Measurements from ENCODE around the gene NDFIP2. TPM values are rescaled to one million over a fixed set of nuclear protein-coding genes. Genes with fewer than 3 reads are reported as not detected.

Gene NDFIP2
- total RNA-seq, 1 donor from 2014 or later, result 40.0 TPM

DNA sequence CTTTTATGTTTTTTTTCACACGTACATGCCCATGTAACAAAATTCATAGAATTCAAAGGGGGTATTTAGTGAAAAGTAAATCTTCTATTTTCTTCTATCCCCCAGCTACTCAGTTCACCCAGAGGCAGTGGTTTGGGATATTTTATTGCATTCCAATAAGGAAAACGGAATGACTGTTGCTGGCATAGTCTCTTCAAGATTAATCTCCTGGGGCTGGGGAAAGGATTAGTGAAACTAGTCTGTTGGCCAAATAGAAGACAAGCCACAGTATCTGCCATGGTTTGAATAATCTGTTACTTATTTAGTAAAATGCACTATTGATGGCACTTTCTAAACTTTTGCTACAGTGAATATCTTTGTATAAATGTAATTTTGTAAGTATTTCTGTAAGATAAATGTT, 122.0 kb downstream of the NDFIP2 start:
- Mint-ChIP-seq H3K4me1 (peaks cover 6% of the 10 kb centered on the region), H3K27me3 (ENCODE audit: low read depth) (no peaks in the 10 kb centered on the region), H3K27ac (no peak overlapping the region), H3K9me3 (peaks cover 12% of the 10 kb centered on the region), H3K36me3 (no peaks in the 10 kb centered on the region), H3K4me3 (no peak overlapping the region)
- TF ChIP-seq, protein P1, sequence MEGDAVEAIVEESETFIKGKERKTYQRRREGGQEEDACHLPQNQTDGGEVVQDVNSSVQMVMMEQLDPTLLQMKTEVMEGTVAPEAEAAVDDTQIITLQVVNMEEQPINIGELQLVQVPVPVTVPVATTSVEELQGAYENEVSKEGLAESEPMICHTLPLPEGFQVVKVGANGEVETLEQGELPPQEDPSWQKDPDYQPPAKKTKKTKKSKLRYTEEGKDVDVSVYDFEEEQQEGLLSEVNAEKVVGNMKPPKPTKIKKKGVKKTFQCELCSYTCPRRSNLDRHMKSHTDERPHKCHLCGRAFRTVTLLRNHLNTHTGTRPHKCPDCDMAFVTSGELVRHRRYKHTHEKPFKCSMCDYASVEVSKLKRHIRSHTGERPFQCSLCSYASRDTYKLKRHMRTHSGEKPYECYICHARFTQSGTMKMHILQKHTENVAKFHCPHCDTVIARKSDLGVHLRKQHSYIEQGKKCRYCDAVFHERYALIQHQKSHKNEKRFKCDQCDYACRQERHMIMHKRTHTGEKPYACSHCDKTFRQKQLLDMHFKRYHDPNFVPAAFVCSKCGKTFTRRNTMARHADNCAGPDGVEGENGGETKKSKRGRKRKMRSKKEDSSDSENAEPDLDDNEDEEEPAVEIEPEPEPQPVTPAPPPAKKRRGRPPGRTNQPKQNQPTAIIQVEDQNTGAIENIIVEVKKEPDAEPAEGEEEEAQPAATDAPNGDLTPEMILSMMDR (IDR thresholded peaks at IDR 0.05; ENCODE audit: unreplicated experiment), result no peak
- no peak for DNase-seq (ENCODE audit: low spot score in 2 of 2, unreplicated experiment in 2 of 2)

DNA sequence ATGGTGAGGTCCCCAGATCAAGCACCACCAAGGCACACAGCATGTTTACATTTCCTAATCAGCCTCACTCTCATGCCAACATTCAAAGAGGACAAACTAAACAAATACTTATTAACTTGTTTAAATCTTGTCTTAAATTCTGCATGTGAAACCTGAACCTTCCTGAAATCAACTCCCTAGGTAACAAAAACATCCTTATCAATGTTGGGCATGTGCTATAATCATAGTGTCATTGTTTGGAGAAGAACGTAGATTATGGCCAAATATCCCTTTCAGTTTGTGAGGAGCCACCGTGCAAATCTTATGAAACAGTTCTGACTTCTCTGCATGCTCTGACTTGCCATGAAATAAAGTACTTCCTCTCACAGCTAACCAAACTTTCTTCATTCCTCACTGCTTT, 123.8 kb downstream of the NDFIP2 start:
- peaks cover 6% of the 10 kb centered on the region for H3K4me1 Mint-ChIP-seq
- TF ChIP-seq, protein P1 (IDR thresholded peaks at IDR 0.05; ENCODE audit: unreplicated experiment), result no peak
- no peaks in the 10 kb centered on the region for H3K27me3 Mint-ChIP-seq (ENCODE audit: low read depth)
- no peak overlapping the region for H3K4me3 Mint-ChIP-seq
- no peaks in the 10 kb centered on the region for H3K36me3 Mint-ChIP-seq
- no peak for DNase-seq (ENCODE audit: low spot score in 2 of 2, unreplicated experiment in 2 of 2)
- no peak overlapping the region for H3K27ac Mint-ChIP-seq
- H3K9me3 Mint-ChIP-seq, result peaks cover 29% of the 10 kb centered on the region

Other genes with a start within 250 kb of the NDFIP2 start
- 82.0 to 87.3 TPM (median 84.9 TPM) in 3 replicates for gene RBM26, start 74.9 kb upstream of the NDFIP2 start, total RNA-seq

Measured in mesothelial cell of epicardium (in vitro differentiated cells).